ENCODE data around the gene CAPN7.
"Not testable (repeated sequence)": the region's sequence is repeated elsewhere in the genome, so short reads cannot be mapped to it uniquely, and the experiment has no call there.

CAPN7 gene

DNA sequence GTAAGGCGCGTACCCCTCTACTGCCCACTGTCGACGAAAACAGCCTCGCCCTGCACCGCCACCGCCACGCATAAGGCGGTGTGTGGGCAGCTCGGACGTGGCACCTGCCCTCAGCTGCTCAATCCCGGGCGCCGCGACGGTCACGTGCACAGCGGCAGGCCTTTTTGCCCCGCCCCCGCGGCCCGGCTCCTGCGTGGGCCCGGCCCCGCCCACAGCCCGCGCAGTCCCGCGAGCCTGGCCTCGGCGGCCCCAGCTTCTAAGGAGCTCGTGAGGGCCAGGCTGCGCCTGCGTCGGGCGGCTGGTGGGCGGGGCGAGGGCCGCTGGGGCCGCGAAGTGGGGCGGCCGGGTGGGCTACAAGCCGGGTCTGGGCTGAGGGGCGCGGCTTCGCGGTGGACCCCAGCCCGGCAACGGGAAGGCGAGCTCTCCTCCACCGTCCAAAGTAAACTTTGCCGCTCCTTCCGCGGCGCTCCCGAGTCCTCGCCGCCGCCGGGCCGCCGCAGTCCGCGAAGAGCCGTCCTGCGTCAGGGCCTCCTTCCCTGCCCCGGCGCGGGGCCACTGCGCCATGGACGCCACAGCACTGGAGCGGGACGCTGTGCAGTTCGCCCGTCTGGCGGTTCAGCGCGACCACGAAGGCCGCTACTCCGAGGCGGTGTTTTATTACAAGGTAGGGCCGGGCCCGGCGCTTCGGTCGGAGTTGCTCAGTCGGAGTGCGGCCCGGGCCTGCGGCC is at the start of gene CAPN7:
Gene CAPN7 (plus strand): TSS at position 313 of the 728 bp plus-strand sequence. CDS start 250 bp downstream, at position 563.
- DNase-seq = no peak

DNA sequence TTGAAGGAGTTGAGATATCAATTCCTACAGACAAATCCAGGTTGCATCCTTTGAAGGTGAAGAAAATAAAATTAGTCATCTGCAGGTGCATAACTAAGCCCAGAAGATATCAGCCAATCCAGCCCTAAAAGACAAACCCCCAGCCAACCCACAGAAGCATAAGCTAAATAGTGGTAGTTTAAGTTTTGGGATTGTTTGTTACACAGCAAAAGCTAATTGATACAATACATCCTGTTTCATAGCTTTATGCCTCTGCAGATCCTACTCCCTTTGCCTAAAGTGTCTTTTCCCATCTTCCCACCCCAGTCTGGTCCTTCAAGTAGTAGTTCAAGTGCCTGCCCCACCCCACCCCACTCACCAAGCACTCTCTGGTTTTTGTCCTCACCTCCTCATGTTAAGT is 48.6 kb upstream of the CAPN7 start:
- no peak for DNase-seq

DNA sequence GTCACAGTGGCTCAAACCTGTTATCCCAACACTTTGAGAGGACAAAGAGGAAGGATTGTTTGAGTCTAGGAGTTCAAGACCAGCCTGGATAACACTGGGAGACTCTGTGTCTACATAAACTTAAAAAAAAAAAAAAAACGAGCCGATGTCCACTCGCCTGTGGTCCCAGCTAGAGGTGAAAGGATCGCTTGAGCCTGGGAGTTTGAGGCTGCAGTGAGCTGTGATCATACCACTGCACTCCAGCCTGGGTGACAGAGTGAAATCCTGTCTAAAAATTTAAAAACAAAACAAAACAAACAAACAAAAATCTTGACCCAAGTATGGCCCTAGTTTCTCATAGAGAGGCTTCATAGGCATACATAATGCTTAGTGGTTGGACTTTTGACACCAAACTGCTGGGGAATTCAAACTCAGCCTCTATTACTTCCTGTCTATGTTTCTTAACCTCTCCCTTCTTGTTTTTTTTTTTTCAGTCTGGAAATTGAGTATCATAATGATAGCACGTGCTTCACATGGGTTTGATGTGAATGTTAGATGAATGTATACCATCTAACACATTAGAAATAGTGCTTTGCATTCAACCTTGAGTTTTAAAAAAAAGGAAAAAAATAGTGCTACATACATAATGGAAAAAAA is 46.4 kb upstream of the CAPN7 start:
- no peak for DNase-seq

DNA sequence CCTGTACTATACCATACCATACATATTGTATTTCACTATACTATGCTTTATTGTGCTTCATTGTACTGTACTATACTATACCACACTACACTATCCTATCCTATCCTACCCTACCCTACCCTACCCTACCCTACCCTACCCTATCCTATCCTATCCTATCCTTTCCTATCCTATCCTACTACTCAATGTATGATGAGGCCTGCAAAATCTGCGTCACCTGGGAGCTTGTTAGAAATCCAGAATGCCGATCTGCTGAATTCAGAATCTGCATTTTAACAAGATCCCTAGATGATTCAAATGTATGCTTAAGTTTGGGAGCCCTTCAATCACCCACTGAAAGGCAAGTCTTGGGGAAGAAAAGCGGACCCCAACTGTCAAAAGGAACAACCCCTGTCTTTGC is 45.4 kb upstream of the CAPN7 start:
- DNase-seq = no peak

DNA sequence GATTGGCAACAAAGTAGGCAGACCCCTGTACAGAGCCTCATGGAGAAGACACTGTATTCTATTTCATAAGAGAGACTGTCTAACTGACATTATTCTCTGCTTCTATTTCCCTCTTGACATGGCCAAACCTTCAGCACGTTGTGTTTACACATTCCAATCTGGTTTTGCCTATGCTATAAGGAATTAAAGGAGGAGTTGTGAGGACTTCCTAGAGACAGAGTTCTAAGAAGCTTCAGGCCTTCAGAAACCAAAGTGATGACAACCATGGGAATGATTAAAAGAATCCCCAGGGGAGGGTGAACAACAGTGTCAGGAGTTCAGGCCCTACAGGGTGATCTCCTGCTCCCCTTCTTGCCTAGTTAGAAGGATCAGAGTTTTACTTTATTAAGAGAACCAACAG is 44.9 kb upstream of the CAPN7 start:
- DNase-seq = no peak

DNA sequence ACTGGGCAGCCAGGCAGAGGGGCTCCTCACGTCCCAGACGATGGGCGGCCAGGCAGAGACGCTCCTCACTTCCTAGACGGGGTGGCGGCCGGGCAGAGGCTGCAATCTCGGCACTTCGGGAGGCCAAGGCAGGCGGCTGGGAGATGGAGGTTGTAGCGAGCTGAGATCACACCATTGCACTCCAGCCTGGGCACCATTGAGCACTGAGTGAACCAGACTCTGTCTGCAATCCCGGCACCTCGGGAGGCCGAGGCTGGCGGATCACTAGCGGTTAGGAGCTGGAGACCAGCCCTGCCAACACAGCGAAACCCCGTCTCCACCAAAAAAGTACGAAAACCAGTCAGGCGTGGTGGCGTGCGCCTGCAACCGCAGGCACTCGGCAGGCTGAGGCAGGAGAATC is 42.4 kb upstream of the CAPN7 start:
- not testable (repeated sequence) for DNase-seq

DNA sequence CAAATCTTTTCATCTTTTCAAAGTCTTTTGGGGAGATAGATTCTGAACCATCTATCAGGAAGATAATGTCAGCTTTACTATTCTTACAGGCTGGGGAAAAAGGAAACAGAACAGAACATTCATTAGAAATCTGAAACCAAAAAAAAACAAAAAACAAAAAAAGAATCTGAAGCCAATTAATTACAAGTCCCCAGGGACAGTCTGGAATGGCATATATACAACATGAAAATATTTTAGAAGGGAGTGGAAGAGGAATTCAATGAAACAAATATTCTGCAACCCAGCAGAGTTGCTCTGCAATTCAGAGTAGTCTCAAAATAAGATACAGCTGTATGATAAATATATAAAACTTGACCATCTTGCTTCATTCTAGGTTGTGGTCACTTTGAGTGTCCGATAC is 41.7 kb upstream of the CAPN7 start:
- DNase-seq = no peak

DNA sequence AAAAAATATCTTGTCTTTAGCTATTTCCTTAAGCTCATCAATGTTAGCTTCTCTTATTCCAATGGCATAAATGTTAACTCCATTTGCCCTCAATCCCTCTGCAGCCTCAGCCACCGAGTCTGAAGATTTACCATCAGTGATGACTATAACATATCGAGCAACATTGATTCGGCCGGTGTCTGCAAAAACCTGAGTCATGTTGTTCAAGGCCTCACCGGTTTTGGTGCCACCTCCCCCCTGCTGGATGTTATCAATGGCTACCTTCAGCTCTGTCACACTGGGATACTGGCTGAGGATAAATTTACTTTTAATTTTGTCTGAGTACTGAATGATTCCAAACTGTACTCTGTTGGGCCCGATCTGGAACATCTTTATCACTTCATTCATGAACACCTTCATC is 41.0 kb upstream of the CAPN7 start:
- DNase-seq = no peak

DNA sequence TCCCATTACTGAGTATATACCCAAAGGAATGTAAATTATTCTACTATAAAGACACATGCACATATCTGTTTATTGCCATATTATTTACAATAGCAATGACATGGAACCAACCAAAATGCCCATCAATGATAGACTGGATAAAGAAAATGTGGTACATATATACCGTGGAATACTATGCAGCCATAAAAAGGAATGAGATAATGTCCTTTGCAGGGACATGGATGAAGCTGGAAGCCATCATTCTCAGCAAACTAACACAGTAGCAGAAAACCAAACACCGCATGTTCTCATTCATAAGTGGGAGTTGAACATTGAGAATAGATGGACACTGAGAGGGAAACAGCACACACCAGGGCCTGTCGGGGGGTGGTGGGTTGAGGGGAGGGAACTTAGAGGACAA is 39.7 kb upstream of the CAPN7 start:
- DNase-seq = not testable (repeated sequence)

DNA sequence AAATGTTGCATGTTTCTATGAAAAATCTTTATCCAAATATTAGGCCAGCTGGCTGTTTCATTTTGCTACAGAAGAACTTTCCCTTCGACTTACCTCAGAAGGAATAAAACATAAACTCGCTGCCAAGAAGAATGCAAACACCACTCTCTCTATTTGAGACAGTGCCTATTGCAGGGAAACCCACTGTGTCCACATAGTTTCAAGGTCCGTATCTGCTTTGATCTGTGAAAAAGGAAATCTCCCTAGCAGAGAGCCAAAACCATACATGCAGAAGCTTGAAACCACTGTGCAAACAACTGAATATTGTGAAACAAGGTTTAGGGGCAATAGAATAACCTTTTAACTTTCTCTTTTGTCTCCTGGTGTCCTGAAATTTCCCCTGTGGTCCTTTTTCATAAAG is 35.0 kb upstream of the CAPN7 start:
- DNase-seq = peak; percentile 18

DNA sequence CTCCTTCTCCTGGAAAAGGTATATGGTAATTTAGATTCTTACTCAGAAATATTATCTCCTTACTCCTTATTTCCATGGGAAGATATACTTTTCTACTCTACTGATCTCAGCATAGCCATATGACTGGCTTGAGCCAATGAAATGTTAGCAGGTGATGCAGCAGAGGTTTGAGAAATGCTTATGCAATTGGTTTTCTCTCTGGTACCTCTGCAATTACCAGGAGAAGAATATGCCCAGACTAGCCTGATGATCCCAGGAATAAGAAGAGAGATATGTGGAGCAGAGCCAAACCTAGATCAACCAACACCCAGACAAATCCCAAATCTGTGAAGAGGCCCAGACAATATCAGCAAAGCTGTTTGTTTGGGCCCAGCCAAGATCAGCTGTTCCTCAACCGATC is 33.2 kb upstream of the CAPN7 start:
- no peak for DNase-seq

DNA sequence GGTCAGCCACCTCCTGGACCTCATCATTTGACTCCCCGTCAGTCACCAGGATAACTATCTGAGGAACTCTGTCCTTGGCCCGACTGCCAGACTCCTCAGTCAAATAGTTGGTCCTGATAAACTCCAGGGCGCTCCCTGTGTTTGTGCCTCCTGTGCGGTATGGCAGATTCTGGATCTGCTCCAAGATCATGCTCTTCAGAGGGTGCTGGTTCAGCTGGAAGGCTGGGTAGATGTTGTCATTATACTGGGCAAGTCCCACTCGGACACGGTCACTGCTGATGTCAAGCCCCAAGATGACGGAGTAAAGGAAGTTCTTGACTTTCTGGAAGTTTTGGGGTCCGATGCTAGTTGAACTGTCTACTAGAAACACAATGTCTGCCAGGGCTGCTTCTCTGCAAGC is 31.1 kb upstream of the CAPN7 start:
- DNase-seq = no peak

DNA sequence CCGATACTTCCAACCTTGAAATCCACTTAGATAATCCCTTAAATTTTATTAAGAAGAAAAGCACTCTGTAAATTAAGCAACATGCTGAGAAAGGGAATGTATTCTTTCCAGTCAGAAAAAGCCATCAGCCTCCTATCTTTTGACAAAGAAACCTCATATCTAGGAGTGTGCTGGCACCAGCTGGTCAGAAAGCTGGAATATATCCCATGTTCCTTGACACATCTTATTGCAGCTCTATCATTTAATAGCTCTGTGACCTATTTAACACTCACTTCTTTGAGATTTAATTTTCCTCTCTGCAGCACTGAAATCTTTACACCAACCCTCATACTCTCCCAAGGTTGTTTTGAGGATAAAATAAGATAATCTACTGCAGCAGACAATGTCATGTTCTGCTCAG is 30.4 kb upstream of the CAPN7 start:
- no peak for DNase-seq

DNA sequence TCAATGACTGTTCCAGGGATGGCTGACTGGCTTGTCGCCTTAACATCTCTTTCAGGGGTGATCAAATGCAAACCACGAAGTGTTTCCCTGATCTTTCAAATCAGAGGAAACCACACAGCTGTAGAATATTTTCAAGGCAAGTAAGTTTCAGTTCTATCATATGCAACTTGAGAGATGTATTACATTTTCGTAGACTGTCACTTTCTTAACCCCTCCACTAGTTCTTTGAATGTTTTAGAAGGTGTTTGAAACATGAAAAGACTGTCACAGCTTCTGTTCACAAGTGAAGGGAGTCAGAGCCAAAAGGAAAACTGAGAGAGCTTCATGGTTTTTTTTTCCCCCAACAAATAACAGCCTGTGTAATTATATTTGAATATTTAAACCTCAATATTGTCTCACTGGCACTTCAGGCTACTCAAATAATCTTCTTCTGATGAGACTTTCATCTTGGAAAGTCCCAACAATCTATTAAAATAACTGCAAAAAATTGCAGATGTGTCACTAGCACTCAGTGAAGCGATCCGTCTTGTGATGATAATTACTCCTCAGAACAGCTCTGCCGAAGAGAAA is 25.9 kb upstream of the CAPN7 start:
- DNase-seq = no peak

DNA sequence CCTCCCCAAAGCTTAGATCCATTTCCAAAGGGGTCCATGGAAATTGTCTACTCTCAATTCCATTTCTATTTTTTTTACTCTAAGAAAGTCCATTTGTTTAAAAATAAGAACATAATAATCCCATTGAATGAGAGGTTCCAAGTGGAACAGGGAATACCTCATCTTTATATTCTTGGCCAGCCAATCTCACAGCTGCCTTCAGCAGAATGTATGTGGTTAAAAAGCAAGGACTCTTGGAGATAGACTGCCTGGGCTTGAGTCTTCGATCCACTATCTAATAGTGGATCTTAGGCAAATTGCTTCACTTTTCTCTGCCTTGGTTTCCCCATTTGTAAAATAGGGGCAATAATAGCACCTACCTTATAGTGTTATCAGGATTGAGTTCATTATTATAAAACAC is 24.5 kb upstream of the CAPN7 start:
- no peak for DNase-seq

DNA sequence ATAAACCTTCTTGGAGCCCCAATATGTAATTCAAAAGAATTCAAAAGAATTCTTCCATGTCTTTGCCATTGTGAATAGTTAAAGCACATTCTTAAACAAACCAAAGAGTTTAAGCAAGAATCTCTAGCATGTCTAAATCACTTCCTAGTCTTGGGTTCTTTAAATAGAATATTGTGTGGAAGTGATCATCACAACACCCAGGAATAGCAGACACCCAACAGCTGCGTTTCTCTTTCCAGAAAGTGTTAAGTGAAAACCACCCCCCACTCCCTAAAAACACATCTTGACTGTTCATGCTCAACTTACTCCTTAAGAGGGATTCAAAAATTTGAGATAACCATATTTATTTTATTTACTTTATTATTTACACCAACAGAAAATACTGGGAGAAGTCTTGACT is 24.1 kb upstream of the CAPN7 start:
- DNase-seq = no peak

DNA sequence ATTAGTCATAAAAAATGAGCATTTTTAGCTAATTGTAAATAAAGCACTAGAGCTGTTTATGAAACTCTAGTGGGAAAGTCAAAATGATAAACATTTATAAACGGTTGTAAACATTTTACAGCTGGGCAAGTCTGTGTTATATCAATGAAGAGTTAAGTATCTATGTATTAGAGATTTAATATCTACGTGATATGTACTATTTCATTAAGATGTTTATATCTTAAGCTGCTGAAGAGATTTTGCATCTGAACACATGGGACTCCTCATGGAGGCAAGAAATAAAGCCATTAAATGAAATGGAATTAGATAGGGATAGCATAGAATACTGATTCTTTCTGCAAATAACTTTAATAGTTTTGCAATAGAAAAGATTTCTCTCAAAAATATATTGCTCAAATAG is 23.0 kb upstream of the CAPN7 start:
- no peak for DNase-seq

DNA sequence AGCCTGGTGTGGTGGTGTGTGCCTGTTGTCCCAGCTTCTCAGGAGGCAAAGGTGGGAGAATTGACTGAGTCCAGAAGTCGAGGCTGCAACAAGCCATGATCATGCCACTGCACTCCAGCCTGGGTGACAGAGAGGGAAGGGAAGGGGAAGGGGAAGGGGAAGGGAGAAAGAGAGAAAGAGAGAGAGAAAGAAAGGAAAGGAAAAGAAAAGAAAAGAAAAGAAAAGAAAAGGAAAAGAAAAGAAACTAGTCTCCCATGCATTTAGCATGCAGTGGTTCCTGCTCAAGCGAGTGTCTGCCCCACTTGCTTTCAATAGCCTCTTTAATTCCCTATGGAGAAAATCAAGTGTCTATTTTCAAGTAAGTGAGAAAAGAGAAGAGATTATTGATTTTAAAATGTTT is 20.6 kb upstream of the CAPN7 start:
- DNase-seq = no peak

DNA sequence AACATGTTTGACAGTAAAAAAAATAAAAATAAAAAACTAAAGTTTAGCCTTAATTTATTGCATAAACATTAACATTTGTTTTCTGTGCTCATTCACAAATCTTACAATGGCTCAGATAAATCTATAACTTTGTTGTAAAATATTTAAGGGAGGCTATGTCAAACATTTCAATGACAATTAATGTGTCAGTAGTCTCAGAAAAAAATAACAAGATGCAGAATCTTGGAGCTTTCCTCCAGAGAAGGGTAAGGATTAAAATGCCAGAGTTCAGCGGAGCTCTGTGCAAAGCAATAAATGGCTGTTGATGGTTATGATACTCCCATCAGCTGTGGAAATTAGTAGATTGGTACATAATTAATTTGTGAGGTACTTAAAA is 20.0 kb upstream of the CAPN7 start:
- DNase-seq = no peak

DNA sequence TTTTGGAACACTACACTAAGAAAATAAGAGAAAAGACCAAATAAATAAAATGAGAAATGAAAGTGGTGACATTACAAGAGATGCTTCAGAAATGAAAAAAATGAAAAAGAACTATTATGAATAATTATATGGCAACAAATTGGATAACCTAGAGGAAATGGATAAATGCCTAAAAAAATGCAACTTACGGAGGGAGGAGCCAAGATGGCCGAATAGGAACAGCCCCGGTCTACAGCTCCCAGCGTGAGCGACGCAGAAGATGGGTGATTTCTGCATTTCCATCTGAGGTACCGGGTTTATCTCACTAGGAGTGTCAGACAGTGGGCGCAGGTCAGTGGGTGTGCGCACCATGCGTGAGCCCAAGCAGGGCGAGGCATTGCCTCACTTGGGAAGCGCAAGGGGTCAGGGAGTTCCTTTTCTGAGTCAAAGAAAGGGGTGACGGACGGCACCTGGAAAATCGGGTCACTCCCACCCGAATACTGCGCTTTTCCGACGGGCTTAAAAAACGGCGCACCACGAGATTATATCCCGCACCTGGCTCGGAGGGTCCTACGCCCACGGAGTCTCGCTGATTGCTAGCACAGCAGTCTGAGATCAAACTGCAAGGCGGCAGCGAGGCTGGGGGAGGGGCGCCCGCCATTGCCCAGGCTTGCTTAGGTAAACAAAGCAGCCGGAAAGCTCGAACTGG is 19.4 kb upstream of the CAPN7 start:
- not testable (repeated sequence) for DNase-seq

DNA sequence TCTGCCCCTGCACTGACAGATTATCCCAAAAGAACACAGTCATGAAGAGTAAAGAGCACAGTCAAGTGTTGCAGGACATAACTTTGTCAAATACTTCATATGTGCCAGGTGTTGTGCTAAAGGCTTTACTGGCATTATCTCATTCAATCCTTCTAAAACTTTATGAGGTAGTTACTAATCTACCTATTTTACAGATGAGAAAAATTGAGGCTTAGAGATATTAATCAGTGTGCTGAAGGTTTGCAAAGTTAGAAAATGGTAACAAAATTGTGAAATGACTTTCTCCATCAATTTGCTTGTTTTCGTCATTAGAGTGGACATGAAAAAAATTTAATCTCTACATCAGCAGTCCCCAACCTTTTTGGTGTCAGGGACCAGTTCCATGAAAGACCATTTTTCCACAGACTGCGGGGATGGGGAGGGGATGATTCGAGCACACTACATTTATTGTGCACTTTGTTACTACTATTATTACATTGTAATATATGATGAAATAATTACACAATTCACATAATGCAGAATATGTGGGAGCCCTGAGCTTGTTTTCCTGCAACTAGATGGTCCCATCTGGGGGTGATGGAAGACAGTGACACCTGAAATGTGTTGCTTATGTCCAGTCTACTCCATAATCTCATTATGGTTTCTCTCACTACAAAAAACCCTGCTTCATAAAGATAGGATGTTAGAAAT is 8.6 kb upstream of the CAPN7 start:
- no peak for DNase-seq

DNA sequence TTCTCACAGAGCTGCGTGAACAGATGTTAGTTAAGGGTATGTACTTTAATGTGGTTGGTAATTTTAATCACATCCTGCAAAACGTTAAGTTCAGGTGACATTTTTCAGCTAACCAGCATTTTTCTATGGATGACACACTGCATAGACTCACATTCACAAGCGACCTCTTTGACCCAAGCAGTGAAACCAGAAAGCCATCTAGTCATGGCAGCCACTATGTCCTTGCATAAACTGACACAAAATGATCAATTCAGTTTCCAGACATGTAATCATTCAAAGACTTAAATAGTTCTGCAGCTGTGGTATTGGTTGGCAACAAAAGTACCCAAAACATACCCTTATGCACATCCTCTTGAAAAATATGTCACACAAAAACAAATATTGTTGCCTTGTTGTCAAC is 7.4 kb upstream of the CAPN7 start:
- DNase-seq = no peak

DNA sequence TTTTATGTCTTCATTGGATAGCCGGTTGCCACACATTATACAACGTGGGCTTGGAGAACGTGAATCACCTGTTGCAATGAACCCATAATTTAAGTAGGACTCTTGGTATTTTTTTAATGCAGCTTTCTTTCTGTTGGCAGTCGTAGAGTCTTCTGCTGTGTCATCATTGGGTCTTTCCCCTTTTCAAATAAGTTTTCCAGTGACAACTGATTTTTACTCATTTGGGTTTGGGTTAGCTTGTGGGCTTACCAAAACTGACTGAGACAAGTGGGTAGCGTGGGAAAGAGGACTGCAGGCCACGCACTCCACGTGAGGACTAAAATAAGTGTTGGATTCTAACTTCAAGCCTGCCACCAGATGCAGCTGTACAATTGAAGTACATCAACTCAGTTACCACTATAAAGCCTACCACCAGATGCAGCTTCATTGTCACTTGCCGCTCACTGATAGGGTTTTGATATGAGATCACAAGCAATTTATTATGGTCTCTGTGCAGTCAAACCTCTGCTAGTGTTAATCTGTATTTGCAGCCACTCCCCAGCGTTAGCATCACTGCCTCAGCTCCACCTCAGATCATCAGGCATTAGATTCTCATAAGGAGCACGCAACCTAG is 6.4 kb upstream of the CAPN7 start:
- DNase-seq = no peak

Measured in GF-D8 (cell line).